HEK293 (cell line): ENCODE results near the gene RAB3B.

Source experiments
- CTCF ChIA-PET: fragments of 350-600 bp; formaldehyde crosslinking; extraction: SDS; loops from one replicate; lab custom pipeline; 2021; ENCODE audit warnings: antibody characterized with exemption; lab: Yijun Ruan, JAX
- POLR2A ChIA-PET: fragments of 300-600 bp; formaldehyde crosslinking; extraction: SDS; loops from one replicate; lab custom pipeline; 2020; ENCODE audit warnings: antibody characterized with exemption, inconsistent platforms; lab: Yijun Ruan, JAX
- H3K27ac ChIP-seq: fragments of 200-500 bp; sonication (Bioruptor generic); 2 replicates; pipeline ENCODE4 v1.5.1; 2014; ENCODE audit warnings: low read depth, low read length, control low read depth, inconsistent platforms; ENCODE audit errors: extremely low read depth
- H3K36me3 ChIP-seq, 2 experiments: fragments of 200-500 bp in 1 of 2; sonication (Bioruptor generic) in 1 of 2; 1 replicate in 1 of 2; 2 replicates in 1 of 2; pipeline ENCODE4 v1.5.1; 2014 to 2017; ENCODE audit warnings: inconsistent platforms in 2 of 2, low read length in 2 of 2; ENCODE audit not compliant: control insufficient read depth in 2 of 2, insufficient read depth in 1 of 2
- H3K4me1 ChIP-seq: fragments of 200-500 bp; sonication (Bioruptor generic); 2 replicates; pipeline ENCODE4 v1.5.1; 2014; ENCODE audit warnings: mild to moderate bottlenecking, low read length, inconsistent platforms; ENCODE audit not compliant: control insufficient read depth, insufficient read depth
- H3K4me3 ChIP-seq: 2 replicates; pipeline ENCODE4 v1.5.1; 2011; ENCODE audit warnings: low read depth, mild to moderate bottlenecking, control low read depth, low read length, moderate library complexity
- H3K9me3 ChIP-seq: fragments of 200-500 bp; sonication (Bioruptor generic); 2 replicates; pipeline ENCODE4 v1.5.1; 2014; ENCODE audit warnings: low read depth, low read length, inconsistent platforms; ENCODE audit not compliant: control insufficient read depth, insufficient read depth
- BCL11A ChIP-seq: fragments of 450-650 bp; formaldehyde crosslinking; IDR thresholded peaks from 2 replicates; pipeline ENCODE4 v1.5.1; 2016; ENCODE audit warnings: low read depth, missing biosample characterization, missing genetic modification characterization
- BCL6B ChIP-seq: fragments of 450-650 bp; formaldehyde crosslinking; IDR thresholded peaks from 2 replicates; pipeline ENCODE4 v1.5.1; 2017; ENCODE audit warnings: missing biosample characterization, missing genetic modification characterization
- GFI1B ChIP-seq: fragments of 450-650 bp; formaldehyde crosslinking; IDR thresholded peaks from 2 replicates; pipeline ENCODE4 v1.5.1; 2016; ENCODE audit warnings: missing biosample characterization, missing genetic modification characterization
- GLIS1 ChIP-seq: fragments of 450-650 bp; formaldehyde crosslinking; IDR thresholded peaks from 2 replicates; pipeline ENCODE4 v1.5.1; 2016; ENCODE audit warnings: missing biosample characterization, missing genetic modification characterization
- HOXC10 ChIP-seq: sonication (generic); formaldehyde crosslinking; IDR thresholded peaks from 2 replicates; pipeline ENCODE4 v1.8.1; 2023; ENCODE audit warnings: mild to moderate bottlenecking, missing genetic modification reagents
- INSM2 ChIP-seq: fragments of 450-650 bp; formaldehyde crosslinking; IDR thresholded peaks from 2 replicates; pipeline ENCODE4 v1.5.1; 2016; ENCODE audit warnings: missing biosample characterization, missing genetic modification characterization
- PATZ1 ChIP-seq: fragments of 450-650 bp; formaldehyde crosslinking; IDR thresholded peaks from 2 replicates; pipeline ENCODE4 v1.5.1; 2016; ENCODE audit warnings: missing biosample characterization, missing genetic modification characterization
- PRDM1 ChIP-seq: fragments of 450-650 bp; formaldehyde crosslinking; IDR thresholded peaks from 2 replicates; pipeline ENCODE4; 2016; ENCODE audit warnings: missing biosample characterization, missing genetic modification characterization
- RBAK ChIP-seq: fragments of 450-650 bp; formaldehyde crosslinking; IDR thresholded peaks from 2 replicates; pipeline ENCODE4 v1.5.1; 2016; ENCODE audit warnings: missing biosample characterization, missing genetic modification characterization
- REST ChIP-seq: fragments of 450-650 bp; formaldehyde crosslinking; IDR thresholded peaks from 2 replicates; pipeline ENCODE4 v1.5.1; 2016; ENCODE audit warnings: missing biosample characterization, missing genetic modification characterization
- TSHZ1 ChIP-seq: fragments of 450-650 bp; formaldehyde crosslinking; IDR thresholded peaks from 2 replicates; pipeline ENCODE4 v1.5.1; 2016; ENCODE audit warnings: missing biosample characterization, missing genetic modification characterization, borderline replicate concordance
- ZBTB8A ChIP-seq: fragments of 450-650 bp; formaldehyde crosslinking; IDR thresholded peaks from 2 replicates; pipeline ENCODE4 v1.5.1; 2016; ENCODE audit warnings: missing biosample characterization, missing genetic modification characterization
- ZEB2 ChIP-seq: fragments of 450-650 bp; formaldehyde crosslinking; IDR thresholded peaks from 2 replicates; pipeline ENCODE4 v1.5.1; 2016; ENCODE audit warnings: missing biosample characterization, missing genetic modification characterization
- ZFP41 ChIP-seq: fragments of 450-650 bp; formaldehyde crosslinking; IDR thresholded peaks from 2 replicates; pipeline ENCODE4 v1.5.1; 2016; ENCODE audit warnings: missing biosample characterization, missing genetic modification characterization, borderline replicate concordance
- ZNF10 ChIP-seq: fragments of 450-650 bp; formaldehyde crosslinking; IDR thresholded peaks from 2 replicates; pipeline ENCODE4 v1.5.1; 2017; ENCODE audit warnings: missing biosample characterization, missing genetic modification characterization
- ZNF155 ChIP-seq: fragments of 450-650 bp; formaldehyde crosslinking; IDR thresholded peaks from 2 replicates; pipeline ENCODE4 v1.5.1; 2016; ENCODE audit warnings: missing biosample characterization, missing genetic modification characterization
- ZNF184 ChIP-seq: fragments of 450-650 bp; IDR thresholded peaks from 2 replicates; pipeline ENCODE4 v1.5.1; 2018; ENCODE audit warnings: missing biosample characterization, mild to moderate bottlenecking, missing genetic modification characterization
- ZNF19 ChIP-seq: fragments of 450-650 bp; formaldehyde crosslinking; IDR thresholded peaks from 2 replicates; pipeline ENCODE4; 2016; ENCODE audit warnings: missing biosample characterization, missing genetic modification characterization, low read depth
- ZNF248 ChIP-seq: fragments of 450-650 bp; formaldehyde crosslinking; IDR thresholded peaks from 2 replicates; pipeline ENCODE4 v1.5.1; 2017; ENCODE audit warnings: missing biosample characterization, missing genetic modification characterization
- ZNF266 ChIP-seq: fragments of 450-650 bp; formaldehyde crosslinking; IDR thresholded peaks from 2 replicates; pipeline ENCODE4 v1.5.1; 2016; ENCODE audit warnings: missing biosample characterization, missing genetic modification characterization, low read depth
- ZNF404 ChIP-seq: fragments of 450-650 bp; formaldehyde crosslinking; IDR thresholded peaks from 2 replicates; pipeline ENCODE4 v1.5.1; 2017; ENCODE audit warnings: missing biosample characterization, missing genetic modification characterization
- ZNF416 ChIP-seq: fragments of 450-650 bp; formaldehyde crosslinking; IDR thresholded peaks from 2 replicates; pipeline ENCODE4 v1.5.1; 2016; ENCODE audit warnings: missing biosample characterization, missing genetic modification characterization
- ZNF426 ChIP-seq: fragments of 450-650 bp; formaldehyde crosslinking; IDR thresholded peaks from 2 replicates; pipeline ENCODE4 v1.5.1; 2017; ENCODE audit warnings: missing biosample characterization, missing genetic modification characterization, mild to moderate bottlenecking, inconsistent platforms, moderate library complexity
- ZNF560 ChIP-seq: fragments of 450-650 bp; formaldehyde crosslinking; IDR thresholded peaks from 2 replicates; pipeline ENCODE4 v1.5.1; 2017; ENCODE audit warnings: missing biosample characterization, missing genetic modification characterization, borderline replicate concordance
- ZNF623 ChIP-seq: fragments of 450-650 bp; formaldehyde crosslinking; IDR thresholded peaks from 2 replicates; pipeline ENCODE4 v1.5.1; 2016; ENCODE audit warnings: missing biosample characterization, missing genetic modification characterization
- ZNF624 ChIP-seq: fragments of 450-650 bp; formaldehyde crosslinking; IDR thresholded peaks from 2 replicates; pipeline ENCODE4 v1.5.1; 2017; ENCODE audit warnings: missing biosample characterization, missing genetic modification characterization
- ZNF670 ChIP-seq: fragments of 450-650 bp; formaldehyde crosslinking; IDR thresholded peaks from 2 replicates; pipeline ENCODE4 v1.5.1; 2016; ENCODE audit warnings: missing biosample characterization, missing genetic modification characterization, low read depth
- ZNF791 ChIP-seq: fragments of 450-650 bp; formaldehyde crosslinking; IDR thresholded peaks from 2 replicates; pipeline ENCODE4 v1.5.1; 2016; ENCODE audit warnings: missing biosample characterization, missing genetic modification characterization

The RAB3B gene

GRCh38 chr1:51958824-51959223 is 31.7 kb downstream of the RAB3B start (continued):
- TF ChIP-seq INSM2 (tag by site-specific recombination) (no peak), ZFP41 (no peak), ZNF623 (tag by site-specific recombination) (no peak), PATZ1 (no peak), GFI1B (tag by site-specific recombination) (no peak), ZNF404 (tag by site-specific recombination) (no peak), GLIS1 (tag by site-specific recombination) (no peak), ZNF248 (tag by site-specific recombination) (no peak), ZNF560 (tag by site-specific recombination) (no peak), TSHZ1 (no peak), BCL11A (no peak)

- Histone ChIP-seq H3K27ac (no peak overlapping the region), H3K4me3 (no peak overlapping the region), H3K4me1 (peaks cover 9% of the 10 kb centered on the region; the same call in 1 of the 2 replicates), H3K36me3 (peaks cover 0 to 3% of the 10 kb centered on the region in 2 experiments; a peak in 1 of 3 replicates), H3K9me3 (no peaks in the 10 kb centered on the region)
- ChIA-PET CTCF (no interaction called here), POLR2A (interaction anchor here (0.6 kb wide), 1 partner anchor 76 kb away, joined by 3 read pairs; the partner anchor contains the start of gene KTI12)
- no peak for TF ChIP-seq ZNF426
- no peak for TF ChIP-seq ZNF791 (tag by site-specific recombination)
- TF ChIP-seq ZBTB8A (tag by site-specific recombination) = no peak
- no peak for TF ChIP-seq ZEB2 (tag by site-specific recombination)
- TF ChIP-seq REST (tag by site-specific recombination) = no peak
- TF ChIP-seq ZNF266 = no peak
- no peak for TF ChIP-seq RBAK (tag by site-specific recombination)
- TF ChIP-seq PRDM1 = peak; percentile 13; the same call in 1 of the 2 replicates
- TF ChIP-seq ZNF155 (tag by site-specific recombination) = no peak
- no peak for TF ChIP-seq ZNF670
- no peak for TF ChIP-seq ZNF416
- no peak for TF ChIP-seq ZNF10 (tag by site-specific recombination)
- TF ChIP-seq HOXC10 (CRISPR knock-in tag) = no peak
- TF ChIP-seq ZNF624 = no peak
- TF ChIP-seq ZNF184 (tag by site-specific recombination) = no peak
- no peak for TF ChIP-seq BCL6B (tag by site-specific recombination)
- TF ChIP-seq ZNF19 (tag by site-specific recombination) = no peak
Observed at GRCh38 chr1:51957618-51958017, 32.9 kb downstream of the RAB3B start.
